HCT116 (cell line): ENCODE measurements around the gene SAP130. TPM values are rescaled to one million over a fixed set of nuclear protein-coding genes. Genes with fewer than 3 reads are reported as not detected.

ENCODE experiments used
- ATAC-seq: fragments of 200-7000 bp; cut with Tn5 transposase; 2 replicates; pipeline ENCODE4 v1.9.1; 2020; ENCODE audit warnings: mild to moderate bottlenecking, moderate library complexity
- BruUV-seq: library from RNA; stranded (reverse); fragments of 400-500 nt; replicated peaks from 2 replicates; lab custom pipeline; 2021; lab: Mats Ljungman, UMichigan
- CTCF ChIA-PET: fragments of 300-600 bp; sonication (Branson Sonifier 250); formaldehyde crosslinking; loops from one replicate; lab custom pipeline; 2021; ENCODE audit warnings: antibody characterized with exemption; lab: Charles Lee
- POLR2A ChIA-PET: fragments of 300-600, 350-600 bp; sonication (Branson Sonifier 250); formaldehyde crosslinking; loops from one replicate; lab custom pipeline; 2021; ENCODE audit warnings: antibody characterized with exemption; lab: Charles Lee
- RAD21 ChIA-PET, 2 experiments: fragments of 300-600 bp; sonication (Branson Sonifier 250); formaldehyde crosslinking; loops; one replicate each; lab custom pipeline; 2023; ENCODE audit warnings: low total read pairs in 2 of 2; ENCODE audit not compliant: uncharacterized antibody in 2 of 2, unreplicated experiment in 2 of 2, low non-redundant PET in 1 of 2; lab: Charles Lee
- DNase-seq: peaks from one replicate; pipeline ENCODE4 v3.0.0-alpha.2; 2010; ENCODE audit warnings: low read depth, low spot score
- H2AFZ ChIP-seq: fragments of 200-600 bp; shearing (Covaris generic), sonication (generic); 2 replicates; pipeline ENCODE4 v1.6.1; 2017; ENCODE audit warnings: low read depth, mixed run types, mixed read lengths, antibody characterized with exemption, low read length; ENCODE audit not compliant: poor library complexity, severe bottlenecking
- H3K27ac ChIP-seq: 2 replicates; pipeline ENCODE4 v1.5.1; 2012; ENCODE audit warnings: low read depth, low read length
- H3K27me3 ChIP-seq: fragments of 200-600 bp; sonication (generic); 2 replicates; pipeline ENCODE4 v1.6.1; 2016; ENCODE audit warnings: mixed run types, low read length, mixed read lengths; ENCODE audit not compliant: insufficient read depth
- H3K36me3 ChIP-seq, 2 experiments: fragments of 200-500 bp in 1 of 2; fragments of 200-600 bp in 1 of 2; sonication (Bioruptor generic) in 1 of 2; sonication (generic) in 1 of 2; 2 replicates each; pipeline versions ENCODE4 v1.5.1 to v1.6.1; 2014 to 2016; ENCODE audit warnings: low read length in 2 of 2, inconsistent platforms in 1 of 2, mixed read lengths in 1 of 2, mixed run types in 1 of 2; ENCODE audit not compliant: insufficient read depth in 2 of 2, control insufficient read depth in 1 of 2
- H3K4me1 ChIP-seq, 2 experiments: fragments of 200-600 bp in 1 of 2; sonication (generic) in 1 of 2; 2 replicates each; pipeline versions ENCODE4 v1.5.1 to v1.6.1; 2012 to 2017; ENCODE audit warnings: low read length in 2 of 2, inconsistent platforms in 1 of 2, mild to moderate bottlenecking in 1 of 2, mixed read lengths in 1 of 2, mixed run types in 1 of 2, moderate library complexity in 1 of 2; ENCODE audit not compliant: insufficient read depth in 2 of 2, control insufficient read depth in 1 of 2
- H3K4me2 ChIP-seq: fragments of 200-600 bp; sonication (generic); 2 replicates; pipeline ENCODE4 v1.6.1; 2017; ENCODE audit warnings: mixed run types, low read length, mixed read lengths
- H3K4me3 ChIP-seq, 2 experiments: fragments of 200-600 bp in 1 of 2; sonication (generic) in 1 of 2; replicated peaks in 1 of 2; 2 replicates each; pipeline ENCODE4 v1.5.1; 2011 to 2016; ENCODE audit warnings: low read length in 2 of 2, control low read depth in 1 of 2, low read depth in 1 of 2, mild to moderate bottlenecking in 1 of 2, mixed read lengths in 1 of 2, mixed run types in 1 of 2
- H3K79me2 ChIP-seq: fragments of 200-600 bp; sonication (generic); 2 replicates; pipeline ENCODE4 v1.6.1; 2017; ENCODE audit warnings: mild to moderate bottlenecking, mixed run types, low read length, moderate library complexity, mixed read lengths; ENCODE audit not compliant: insufficient read depth
- H3K9ac ChIP-seq: fragments of 200-600 bp; sonication (generic); 2 replicates; pipeline ENCODE4 v1.6.1; 2016; ENCODE audit warnings: low read length, mixed read lengths
- H3K9me2 ChIP-seq: fragments of 200-600 bp; sonication (generic), shearing (Covaris generic); 2 replicates; pipeline ENCODE4 v1.6.1; 2017; ENCODE audit warnings: mixed run types, mild to moderate bottlenecking, moderate library complexity; ENCODE audit not compliant: insufficient read depth
- H3K9me3 ChIP-seq, 2 experiments: fragments of 200-500 bp in 1 of 2; fragments of 200-600 bp in 1 of 2; sonication (Bioruptor generic) in 1 of 2; sonication (generic) in 1 of 2; 2 replicates each; pipeline ENCODE4 v1.6.1; 2014 to 2017; ENCODE audit warnings: low read length in 2 of 2, mixed read lengths in 2 of 2, inconsistent platforms in 1 of 2, low read depth in 1 of 2, mild to moderate bottlenecking in 1 of 2, mixed run types in 1 of 2, moderate library complexity in 1 of 2; ENCODE audit not compliant: control insufficient read depth in 1 of 2, insufficient read depth in 1 of 2
- H4K20me1 ChIP-seq: fragments of 200-600 bp; sonication (generic), shearing (Covaris generic); 2 replicates; pipeline ENCODE4 v1.6.1; 2017; ENCODE audit warnings: mixed run types, mild to moderate bottlenecking, moderate library complexity; ENCODE audit not compliant: insufficient read depth
- CEBPB ChIP-seq: IDR thresholded peaks from 2 replicates; pipeline ENCODE4 v1.6.1; 2012; ENCODE audit warnings: low read depth
- EZH2 ChIP-seq: fragments of 200-600 bp; sonication (generic); IDR thresholded peaks from 2 replicates; pipeline ENCODE4 v1.6.1; 2017; ENCODE audit warnings: antibody characterized with exemption, mixed run types
- EZH2phosphoT487 ChIP-seq: fragments of 200-600 bp; IDR thresholded peaks from 2 replicates; pipeline ENCODE4 v1.6.1; 2018; ENCODE audit warnings: antibody characterized with exemption, borderline replicate concordance
- FOSL1 ChIP-seq: IDR thresholded peaks from 2 replicates; pipeline ENCODE4 v1.6.1; 2012; ENCODE audit warnings: low read depth
- POLR2A ChIP-seq: IDR thresholded peaks from 2 replicates; pipeline ENCODE4 v1.7.0; 2011; ENCODE audit warnings: borderline replicate concordance; ENCODE audit not compliant: insufficient read depth, insufficient read length; ENCODE audit errors: extremely low read depth
- POLR2AphosphoS5 ChIP-seq: IDR thresholded peaks from 2 replicates; pipeline ENCODE4 v1.6.1; 2011; ENCODE audit warnings: mild to moderate bottlenecking, low read depth, low read length, moderate library complexity
- SIN3A ChIP-seq: IDR thresholded peaks from 2 replicates; pipeline ENCODE4 v1.6.1; 2012; ENCODE audit warnings: low read depth
- SP1 ChIP-seq: IDR thresholded peaks from 2 replicates; pipeline ENCODE4 v1.6.1; 2012; ENCODE audit warnings: low read depth
- SRF ChIP-seq: IDR thresholded peaks from 2 replicates; pipeline ENCODE4 v1.6.1; 2012; ENCODE audit warnings: low read depth
- TCF7L2 ChIP-seq: IDR thresholded peaks from 2 replicates; pipeline ENCODE4 v1.7.0; 2011; ENCODE audit warnings: borderline replicate concordance, inconsistent platforms; ENCODE audit not compliant: insufficient read depth, insufficient read length; ENCODE audit errors: extremely low read depth
- YY1 ChIP-seq: IDR thresholded peaks from 2 replicates; pipeline ENCODE4 v1.6.1; 2011; ENCODE audit warnings: low read length, low read depth, moderate library complexity, mild to moderate bottlenecking; ENCODE audit not compliant: insufficient replicate concordance; ENCODE audit errors: extremely low read depth
- ZFX ChIP-seq: fragments of 450-650 bp; IDR thresholded peaks from 2 replicates; pipeline ENCODE4 v1.6.1; 2017
- ZNF274 ChIP-seq: fragments of 200-500 bp; sonication (Bioruptor generic); IDR thresholded peaks from 2 replicates; pipeline ENCODE4 v1.6.1; 2014; ENCODE audit warnings: mild to moderate bottlenecking, low read depth, low read length, inconsistent platforms
- intact Hi-C: fragments of 100-400 bp; cut with micrococcal nuclease; formaldehyde crosslinking; loops from 2 replicates; pipeline ENCODE4 v1.10.0; 2022
- total RNA-seq: library from RNA; stranded (reverse); gene quantifications from one replicate; pipeline ENCODE4 v1.2.1, GENCODE V29; 2021; ENCODE audit not compliant: unreplicated experiment
- TF ChIP-seq, protein P1 (sequence below), 3 experiments: fragments of 200-600 bp in 1 of 3; sonication (generic) in 1 of 3; IDR thresholded peaks in 2 of 3; conservative IDR thresholded peaks in 1 of 3; 2 replicates each; pipeline ENCODE4 v1.5.1; 2012 to 2017; ENCODE audit warnings: low read depth in 2 of 3, low read length in 2 of 3, antibody characterized with exemption in 1 of 3, borderline replicate concordance in 1 of 3, control low read depth in 1 of 3, mild to moderate bottlenecking in 1 of 3, mixed read lengths in 1 of 3, mixed run types in 1 of 3, moderate library complexity in 1 of 3; ENCODE audit not compliant: insufficient read depth in 1 of 3
- TF ChIP-seq, protein P2 (sequence below): IDR thresholded peaks from 2 replicates; pipeline ENCODE4 v1.6.1; 2011; ENCODE audit warnings: mild to moderate bottlenecking, low read length, moderate library complexity; ENCODE audit not compliant: insufficient replicate concordance; ENCODE audit errors: extremely low read depth

Gene SAP130
- total RNA-seq, 1 experiment from 2014 or later, result 29.5 TPM

DNA sequence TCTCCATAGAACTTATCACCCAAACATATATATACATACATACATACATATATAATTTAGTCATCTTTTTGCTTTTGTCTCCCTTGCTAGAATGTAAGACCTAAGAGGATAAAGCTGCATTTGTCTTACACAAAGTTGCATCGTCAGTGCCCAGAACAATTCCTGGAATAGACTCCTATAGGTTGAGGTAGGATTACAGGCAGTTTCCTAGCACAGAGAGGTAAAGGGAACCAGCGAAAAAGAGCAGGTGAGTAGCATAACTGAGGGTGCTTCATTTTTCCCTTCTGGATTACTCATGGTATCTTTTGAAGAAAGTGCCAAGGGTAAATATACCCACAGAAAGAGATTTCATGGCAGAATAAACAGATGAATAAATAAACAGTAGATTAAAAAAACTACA, 74.0 kb downstream of the SAP130 start:
- DNase-seq (peak; percentile 3), ATAC-seq (no peak)
- H4K20me1 ChIP-seq, result no peaks in the 10 kb centered on the region
- H3K79me2 ChIP-seq, result no peaks in the 10 kb centered on the region
- CTCF ChIA-PET, result no interaction called here
- TF ChIP-seq CEBPB (peak; percentile 20; the same call in 1 of the 2 replicates), SRF (no peak)
- no peak overlapping the region for H3K27ac ChIP-seq
- POLR2A ChIA-PET, result no interaction called here
- intact Hi-C loops, result no loop called here
- H3K36me3 ChIP-seq, result peaks cover 12 to 15% of the 10 kb centered on the region in 2 experiments; a peak in 2 of 4 replicates
- H3K4me2 ChIP-seq, result no peak overlapping the region
- RAD21 ChIA-PET, result no interaction called here
- H3K9ac ChIP-seq, result no peak overlapping the region
- H2AFZ ChIP-seq, result no peak overlapping the region
- no TSS peak for BruUV-seq
- H3K4me3 ChIP-seq, result no peak overlapping the region
- no peaks in the 10 kb centered on the region for H3K4me1 ChIP-seq
- no peaks in the 10 kb centered on the region for H3K27me3 ChIP-seq
- no peaks in the 10 kb centered on the region for H3K9me3 ChIP-seq
- H3K9me2 ChIP-seq, result no peaks in the 10 kb centered on the region

DNA sequence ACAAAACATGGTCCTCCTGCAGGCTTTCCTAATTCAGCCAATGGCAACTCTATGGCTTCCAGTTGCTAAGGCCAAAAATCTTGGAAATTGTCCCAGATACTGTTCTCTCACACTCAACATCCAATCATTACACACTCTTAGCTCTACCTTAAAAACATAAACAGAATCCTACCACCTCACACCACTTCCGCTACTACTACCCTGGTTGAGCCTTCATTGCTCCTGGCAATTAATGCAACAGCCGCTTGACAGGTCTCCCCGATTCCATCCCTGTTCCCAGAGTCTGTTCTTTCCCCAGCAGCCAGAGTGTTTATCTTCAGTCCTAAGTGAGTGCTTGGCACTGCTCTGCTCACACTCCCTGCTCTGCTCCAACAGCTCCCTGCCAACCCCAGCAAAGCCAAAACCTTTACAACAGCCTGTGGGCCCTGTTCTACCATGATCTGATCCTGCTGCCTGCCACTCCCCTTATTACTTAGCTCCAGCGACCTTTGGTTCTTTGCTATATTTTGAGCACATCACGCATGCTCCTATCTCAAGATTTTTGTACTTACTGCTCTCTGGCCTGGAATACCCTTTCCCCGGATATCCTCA, 74.6 kb downstream of the SAP130 start:
- intact Hi-C loops, result no loop called here
- Histone ChIP-seq H3K9ac (no peak overlapping the region), H3K4me3 (no peak overlapping the region), H2AFZ (no peak overlapping the region), H3K9me3 (no peaks in the 10 kb centered on the region), H3K27ac (no peak overlapping the region), H3K27me3 (no peaks in the 10 kb centered on the region), H3K4me2 (no peak overlapping the region), H4K20me1 (no peaks in the 10 kb centered on the region), H3K36me3 (peaks cover 15 to 19% of the 10 kb centered on the region in 2 experiments; a peak in 2 of 4 replicates), H3K4me1 (no peaks in the 10 kb centered on the region), H3K79me2 (no peaks in the 10 kb centered on the region), H3K9me2 (no peaks in the 10 kb centered on the region)
- DNase-seq, result no peak
- CTCF ChIA-PET, result no interaction called here
- BruUV-seq, result no TSS peak
- RAD21 ChIA-PET, result no interaction called here
- ATAC-seq, result no peak
- POLR2A ChIA-PET, result no interaction called here
- no peak for TF ChIP-seq ZFX
- no peak for TF ChIP-seq YY1
- TF ChIP-seq POLR2AphosphoS5, result no peak
- TF ChIP-seq EZH2, result no peak
- no peak for TF ChIP-seq SRF
- no peak for TF ChIP-seq TCF7L2
- TF ChIP-seq FOSL1, result no peak
- no peak for TF ChIP-seq EZH2phosphoT487
- TF ChIP-seq, protein P1, sequence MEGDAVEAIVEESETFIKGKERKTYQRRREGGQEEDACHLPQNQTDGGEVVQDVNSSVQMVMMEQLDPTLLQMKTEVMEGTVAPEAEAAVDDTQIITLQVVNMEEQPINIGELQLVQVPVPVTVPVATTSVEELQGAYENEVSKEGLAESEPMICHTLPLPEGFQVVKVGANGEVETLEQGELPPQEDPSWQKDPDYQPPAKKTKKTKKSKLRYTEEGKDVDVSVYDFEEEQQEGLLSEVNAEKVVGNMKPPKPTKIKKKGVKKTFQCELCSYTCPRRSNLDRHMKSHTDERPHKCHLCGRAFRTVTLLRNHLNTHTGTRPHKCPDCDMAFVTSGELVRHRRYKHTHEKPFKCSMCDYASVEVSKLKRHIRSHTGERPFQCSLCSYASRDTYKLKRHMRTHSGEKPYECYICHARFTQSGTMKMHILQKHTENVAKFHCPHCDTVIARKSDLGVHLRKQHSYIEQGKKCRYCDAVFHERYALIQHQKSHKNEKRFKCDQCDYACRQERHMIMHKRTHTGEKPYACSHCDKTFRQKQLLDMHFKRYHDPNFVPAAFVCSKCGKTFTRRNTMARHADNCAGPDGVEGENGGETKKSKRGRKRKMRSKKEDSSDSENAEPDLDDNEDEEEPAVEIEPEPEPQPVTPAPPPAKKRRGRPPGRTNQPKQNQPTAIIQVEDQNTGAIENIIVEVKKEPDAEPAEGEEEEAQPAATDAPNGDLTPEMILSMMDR (IDR thresholded peaks at IDR 0.05 in 2 of 3, conservative IDR thresholded peaks at IDR 0.05 in 1 of 3; ENCODE audit: borderline replicate concordance in 1 of 3, insufficient read depth in 1 of 3, low read depth in 2 of 3, low read length in 2 of 3), result no peak
- TF ChIP-seq ZNF274, result no peak
- no peak for TF ChIP-seq SIN3A
- TF ChIP-seq POLR2A, result no peak
- no peak for TF ChIP-seq SP1
- TF ChIP-seq, protein P2, sequence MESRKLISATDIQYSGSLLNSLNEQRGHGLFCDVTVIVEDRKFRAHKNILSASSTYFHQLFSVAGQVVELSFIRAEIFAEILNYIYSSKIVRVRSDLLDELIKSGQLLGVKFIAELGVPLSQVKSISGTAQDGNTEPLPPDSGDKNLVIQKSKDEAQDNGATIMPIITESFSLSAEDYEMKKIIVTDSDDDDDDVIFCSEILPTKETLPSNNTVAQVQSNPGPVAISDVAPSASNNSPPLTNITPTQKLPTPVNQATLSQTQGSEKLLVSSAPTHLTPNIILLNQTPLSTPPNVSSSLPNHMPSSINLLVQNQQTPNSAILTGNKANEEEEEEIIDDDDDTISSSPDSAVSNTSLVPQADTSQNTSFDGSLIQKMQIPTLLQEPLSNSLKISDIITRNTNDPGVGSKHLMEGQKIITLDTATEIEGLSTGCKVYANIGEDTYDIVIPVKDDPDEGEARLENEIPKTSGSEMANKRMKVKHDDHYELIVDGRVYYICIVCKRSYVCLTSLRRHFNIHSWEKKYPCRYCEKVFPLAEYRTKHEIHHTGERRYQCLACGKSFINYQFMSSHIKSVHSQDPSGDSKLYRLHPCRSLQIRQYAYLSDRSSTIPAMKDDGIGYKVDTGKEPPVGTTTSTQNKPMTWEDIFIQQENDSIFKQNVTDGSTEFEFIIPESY, result no peak
